WERI-Rb-1 (cell line): ENCODE measurements around the gene TAF1B.
A peak's percentile ranks its signal among the peaks of the same experiment; 100 is the strongest.
"Not testable (repeated sequence)": the region's sequence is repeated elsewhere in the genome, so short reads cannot be mapped to it uniquely, and the experiment has no call there.

Experiments used
- DNase-seq: peaks from one replicate; pipeline ENCODE4 v3.0.0-alpha.2; 2020
- H3K27ac ChIP-seq: fragments of 250-450 bp; sonication (Bioruptor Pico); 2 replicates; pipeline ENCODE4 v1.5.1; 2020; ENCODE audit warnings: mild to moderate bottlenecking, moderate library complexity
- H3K27me3 ChIP-seq: fragments of 250-450 bp; sonication (Bioruptor Pico); 2 replicates; pipeline ENCODE4 v1.5.1; 2021; ENCODE audit warnings: mild to moderate bottlenecking, low read depth, moderate library complexity; ENCODE audit not compliant: insufficient read depth, severe bottlenecking
- H3K36me3 ChIP-seq: fragments of 250-450 bp; sonication (Bioruptor Pico); 2 replicates; pipeline ENCODE4 v1.5.1; 2020; ENCODE audit warnings: mild to moderate bottlenecking, moderate library complexity
- H3K4me3 ChIP-seq: 2 replicates; pipeline ENCODE4 v1.5.1; 2011; ENCODE audit warnings: low read depth, mild to moderate bottlenecking, control low read depth, low read length
- H3K9me3 ChIP-seq: fragments of 250-450 bp; sonication (Bioruptor Pico); 2 replicates; pipeline ENCODE4 v1.5.1; 2021; ENCODE audit warnings: mild to moderate bottlenecking, moderate library complexity; ENCODE audit not compliant: severe bottlenecking
- CTCF ChIP-seq: IDR thresholded peaks from 2 replicates; pipeline ENCODE4 v1.5.1; 2011; ENCODE audit warnings: low read depth, mild to moderate bottlenecking, control low read depth, inconsistent platforms, low read length

The TAF1B gene

GRCh38 chr2:9910699-9911098 lies 67.4 kb downstream of the TAF1B start:
- Histone ChIP-seq H3K9me3 (no peaks in the 10 kb centered on the region), H3K27ac (no peak overlapping the region), H3K36me3 (peaks cover 59% of the 10 kb centered on the region), H3K4me3 (no peak overlapping the region), H3K27me3 (no peaks in the 10 kb centered on the region)
- no peak for TF ChIP-seq CTCF
- DNase-seq = no peak

- Histone ChIP-seq H3K27ac (no peak overlapping the region), H3K36me3 (peaks cover 57% of the 10 kb centered on the region), H3K27me3 (no peaks in the 10 kb centered on the region), H3K9me3 (no peaks in the 10 kb centered on the region), H3K4me3 (no peak overlapping the region)
- DNase-seq = peak; percentile 53
- TF ChIP-seq CTCF = no peak
These were observed 69.2 kb downstream of the TAF1B start for GRCh38 chr2:9912468-9912867.

GRCh38 chr2:9914384-9915065 lies 71.3 kb downstream of the TAF1B start:
- Histone ChIP-seq H3K27ac (no peak overlapping the region), H3K9me3 (no peaks in the 10 kb centered on the region), H3K36me3 (peaks cover 70% of the 10 kb centered on the region), H3K27me3 (no peaks in the 10 kb centered on the region), H3K4me3 (no peak overlapping the region)
- DNase-seq = no peak
- TF ChIP-seq CTCF = no peak

GRCh38 chr2:9918275-9918674 lies 75.0 kb downstream of the TAF1B start:
- H3K36me3 ChIP-seq = peaks cover 84% of the 10 kb centered on the region
- no peak for DNase-seq
- H3K9me3 ChIP-seq = no peaks in the 10 kb centered on the region
- no peak overlapping the region for H3K4me3 ChIP-seq
- TF ChIP-seq CTCF = no peak
- no peaks in the 10 kb centered on the region for H3K27me3 ChIP-seq
- no peak overlapping the region for H3K27ac ChIP-seq

GRCh38 chr2:9919512-9919911 lies 76.2 kb downstream of the TAF1B start:
- TF ChIP-seq CTCF = no peak
- DNase-seq = no peak

GRCh38 chr2:9927020-9927419 lies 83.7 kb downstream of the TAF1B start:
- H3K4me3 ChIP-seq, DNase-seq, H3K27me3 ChIP-seq, H3K9me3 ChIP-seq, H3K27ac ChIP-seq: not testable (repeated sequence)
- peaks cover 44% of the 10 kb centered on the region for H3K36me3 ChIP-seq

More at GRCh38 chr2:9919512-9919911, 76.2 kb downstream of the TAF1B start:
- Histone ChIP-seq H3K36me3 (peaks cover 84% of the 10 kb centered on the region), H3K4me3 (no peak overlapping the region), H3K27ac (no peak overlapping the region), H3K9me3 (no peaks in the 10 kb centered on the region), H3K27me3 (no peaks in the 10 kb centered on the region)
